Measurements from ENCODE around the gene UCMA.
"Not testable (repeated sequence)": the region's sequence is repeated elsewhere in the genome, so short reads cannot be mapped to it uniquely, and the experiment has no call there.

Gene UCMA

DNA sequence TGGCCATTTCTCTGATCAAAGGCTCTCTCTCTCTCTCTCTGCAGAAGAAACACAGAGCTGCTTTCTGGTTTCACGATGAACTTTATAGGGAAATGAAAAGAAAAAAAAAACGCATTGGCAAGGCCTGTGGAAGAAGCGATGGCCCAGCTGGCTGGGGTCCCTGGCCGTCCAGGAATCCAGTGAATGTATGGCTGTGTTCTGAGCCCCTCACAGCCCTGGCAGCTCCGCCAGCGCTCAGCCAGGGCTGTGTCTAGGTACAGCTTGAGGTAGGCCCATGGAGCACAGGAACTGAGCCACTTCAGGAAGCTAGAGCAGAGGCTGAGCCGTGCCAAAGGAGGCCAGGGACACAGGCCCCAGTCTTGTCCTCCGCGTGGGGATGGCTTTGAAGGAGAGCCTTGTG, 13.1 kb upstream of the UCMA start:
- TF ChIP-seq ZNF274 (IDR thresholded peaks at IDR 0.05; ENCODE audit: low read depth, low read length), result no peak
- no peak overlapping the region for H3K4me3 ChIP-seq (ENCODE audit: low read length)

DNA sequence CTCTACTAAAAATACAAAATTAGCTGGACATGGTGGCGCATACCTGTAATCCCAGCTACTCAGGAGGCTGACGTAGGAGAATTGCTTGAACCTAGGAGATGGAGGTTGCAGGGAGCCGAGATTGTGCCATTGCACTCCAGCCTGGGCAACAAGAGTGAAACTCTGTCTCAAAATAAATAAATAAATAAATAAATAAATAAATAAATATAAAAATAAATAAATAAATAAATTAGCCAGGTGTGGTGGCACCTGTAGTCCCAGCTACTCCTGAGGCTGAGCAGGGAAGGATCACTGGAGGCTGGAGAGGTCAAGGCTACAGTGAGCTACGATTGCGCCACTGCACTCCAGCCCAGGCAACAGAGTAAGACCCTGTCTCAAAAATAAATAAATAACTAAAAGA, 8.1 kb upstream of the UCMA start:
- H3K4me3 ChIP-seq (ENCODE audit: low read length), result not testable (repeated sequence)

DNA sequence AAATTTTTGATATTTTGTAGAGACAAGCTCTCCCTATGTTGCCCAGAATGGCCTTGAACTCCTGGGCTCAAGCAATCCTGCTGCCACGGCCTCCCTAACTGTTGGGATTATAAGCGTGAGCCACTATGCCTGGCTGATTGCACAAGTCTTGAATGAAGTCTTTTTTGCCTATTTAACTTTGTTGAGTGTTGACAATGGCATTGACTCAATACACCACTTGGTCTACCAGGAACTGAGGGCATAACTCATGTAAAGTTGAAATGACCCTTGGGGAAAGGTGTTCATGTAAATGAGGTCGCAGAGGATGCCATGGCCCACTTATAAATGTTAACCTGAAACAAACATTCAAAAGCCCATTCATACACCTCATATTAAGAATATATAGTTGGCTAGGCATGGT, 7.4 kb upstream of the UCMA start:
- no peak overlapping the region for H3K4me3 ChIP-seq (ENCODE audit: low read length)
- TF ChIP-seq ZNF274 (IDR thresholded peaks at IDR 0.05; ENCODE audit: low read depth, low read length), result no peak

DNA sequence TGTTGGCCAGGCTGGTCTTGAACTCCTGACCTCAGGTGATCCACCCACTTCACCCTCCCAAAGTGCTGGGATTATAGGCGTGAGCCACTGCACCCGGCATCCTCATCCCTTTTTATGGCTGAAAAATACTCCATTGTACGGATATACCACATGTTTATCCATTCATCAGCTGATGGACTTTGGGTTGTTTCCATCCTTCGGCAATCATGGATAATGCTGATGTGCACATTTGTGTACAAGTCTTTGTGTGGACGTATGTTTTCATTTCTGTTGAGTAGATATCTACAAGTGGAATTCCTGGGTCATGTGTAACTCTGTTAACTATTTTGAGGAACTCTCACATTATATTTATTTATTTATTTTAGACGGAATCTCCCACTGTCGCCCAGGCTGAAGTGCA, 5.7 kb upstream of the UCMA start:
- TF ChIP-seq ZNF274 (IDR thresholded peaks at IDR 0.05; ENCODE audit: low read depth, low read length), result no peak
- no peak overlapping the region for H3K4me3 ChIP-seq (ENCODE audit: low read length)

DNA sequence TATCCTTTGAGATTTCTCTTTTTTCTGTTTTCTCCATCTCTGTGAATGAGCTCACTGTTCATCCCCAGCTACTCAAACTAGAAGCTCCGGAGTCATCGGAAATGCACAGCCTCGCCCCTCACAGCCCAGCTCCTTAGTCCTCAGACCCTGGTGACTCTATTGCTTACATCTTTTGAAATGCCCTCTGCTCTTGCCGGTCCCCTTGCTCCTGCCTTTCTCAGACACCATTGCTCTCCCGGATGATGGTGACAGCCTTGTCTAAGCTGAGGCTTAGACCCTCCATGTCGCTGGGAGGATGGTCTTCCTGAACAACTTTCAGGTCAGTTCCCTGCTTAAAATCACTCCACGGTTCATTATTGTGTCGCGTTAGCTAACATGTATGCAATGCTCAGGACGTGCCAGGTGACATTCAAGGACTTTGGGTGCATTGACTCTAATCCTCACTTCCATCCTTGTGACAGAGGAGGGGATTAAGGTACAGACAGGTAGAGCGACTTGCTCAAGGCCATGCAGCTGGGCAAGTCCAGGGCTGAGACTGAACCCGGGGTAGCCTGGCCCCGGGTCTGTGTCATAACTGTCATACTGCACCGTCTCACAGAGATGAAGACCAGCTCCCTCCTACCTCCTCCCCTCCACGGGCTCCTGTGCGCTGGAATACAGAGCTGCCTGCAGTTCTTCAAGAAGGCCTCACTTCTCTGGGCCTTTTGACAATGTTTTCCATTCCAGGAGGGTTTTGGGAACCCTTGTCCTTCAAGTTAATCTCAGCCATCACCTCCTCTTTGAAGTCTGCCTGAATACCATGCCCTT, 4.3 kb upstream of the UCMA start:
- no peak overlapping the region for H3K4me3 ChIP-seq (ENCODE audit: low read length)
- TF ChIP-seq ZNF274 (IDR thresholded peaks at IDR 0.05; ENCODE audit: low read depth, low read length), result no peak

DNA sequence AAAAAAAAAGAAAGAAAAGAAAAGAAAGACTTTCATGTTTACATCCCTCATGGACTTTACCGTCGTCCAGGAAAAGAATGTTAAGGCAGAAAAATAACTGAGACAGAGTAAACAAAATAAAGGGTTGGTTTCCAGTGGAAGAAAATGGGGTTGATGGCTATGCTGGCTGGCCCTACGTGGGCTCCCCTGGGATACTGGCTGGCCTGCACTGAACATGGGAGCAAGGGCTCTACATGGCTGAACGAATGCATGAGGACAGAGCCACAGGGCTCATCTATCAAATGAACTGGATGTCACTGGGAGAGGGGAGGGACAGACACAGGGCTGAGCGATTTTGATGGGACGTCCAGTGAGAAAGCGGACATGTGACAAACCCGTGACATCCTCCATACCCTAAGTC, 2.5 kb upstream of the UCMA start:
- no peak overlapping the region for H3K4me3 ChIP-seq (ENCODE audit: low read length)
- no peak for TF ChIP-seq ZNF274 (IDR thresholded peaks at IDR 0.05; ENCODE audit: low read depth, low read length)

DNA sequence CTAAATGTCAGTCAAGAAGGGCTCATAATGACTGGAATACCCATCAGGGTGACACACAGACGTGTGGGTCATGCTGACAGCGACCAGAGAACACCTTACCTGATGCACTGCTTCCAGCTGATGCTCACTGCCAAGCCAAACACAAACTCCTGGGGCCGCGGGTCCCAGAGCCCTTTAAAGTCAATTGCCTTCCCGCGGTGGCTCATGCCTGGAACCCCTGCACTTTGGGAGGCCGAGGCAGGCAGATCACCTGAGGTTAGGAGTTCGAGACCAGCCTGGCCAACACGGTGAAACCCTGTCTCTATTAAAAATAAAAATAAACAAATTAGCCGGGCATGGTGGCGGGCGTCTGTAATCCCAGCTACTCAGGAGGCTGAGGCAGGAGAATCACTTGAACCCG, 562 bp upstream of the UCMA start:
- H3K4me3 ChIP-seq (ENCODE audit: low read length), result not testable (repeated sequence)

DNA sequence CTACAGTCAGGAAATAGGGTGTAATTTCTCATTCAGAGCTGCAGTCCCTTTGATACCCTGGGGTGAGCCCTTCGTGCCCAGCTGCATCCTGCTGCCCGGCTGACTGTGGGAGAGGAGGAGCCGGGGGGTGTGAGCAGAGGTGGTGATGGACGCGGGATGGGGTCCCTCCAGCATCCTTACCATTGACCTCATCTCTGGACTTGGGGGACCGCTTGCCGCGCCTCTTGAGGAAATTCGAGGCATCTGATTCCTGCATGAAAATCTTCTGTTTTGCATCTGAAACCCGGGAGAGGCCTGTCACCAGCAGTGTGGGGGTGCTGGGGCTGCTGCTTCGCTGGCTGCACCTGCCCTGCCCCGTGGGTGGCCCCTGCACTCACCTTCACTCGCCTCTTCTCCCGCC, 816 bp downstream of the UCMA start:
- no peak overlapping the region for H3K4me3 ChIP-seq (ENCODE audit: low read length)
- TF ChIP-seq ZNF274 (IDR thresholded peaks at IDR 0.05; ENCODE audit: low read depth, low read length), result no peak

DNA sequence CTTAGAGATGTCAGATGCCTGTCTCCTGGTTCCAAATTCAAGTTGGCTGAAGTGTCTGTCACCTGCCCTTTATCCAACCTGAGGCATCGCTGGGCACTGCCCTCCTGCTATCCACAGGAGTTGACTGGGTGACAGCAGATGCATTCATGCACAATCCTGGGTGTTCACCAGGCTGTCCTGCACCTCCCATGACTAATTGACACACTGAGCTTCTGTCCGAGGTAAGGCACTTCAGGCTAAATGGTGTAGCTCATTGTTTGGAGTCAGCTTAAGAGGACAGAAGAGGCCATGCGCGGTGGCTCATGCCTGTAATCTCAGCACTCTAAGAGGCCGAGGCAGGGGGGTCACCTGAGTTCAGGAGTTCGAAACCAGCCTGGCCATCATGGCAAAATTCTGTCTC, 2.4 kb downstream of the UCMA start:
- TF ChIP-seq ZNF274 (IDR thresholded peaks at IDR 0.05; ENCODE audit: low read depth, low read length), result no peak
- no peak overlapping the region for H3K4me3 ChIP-seq (ENCODE audit: low read length)

DNA sequence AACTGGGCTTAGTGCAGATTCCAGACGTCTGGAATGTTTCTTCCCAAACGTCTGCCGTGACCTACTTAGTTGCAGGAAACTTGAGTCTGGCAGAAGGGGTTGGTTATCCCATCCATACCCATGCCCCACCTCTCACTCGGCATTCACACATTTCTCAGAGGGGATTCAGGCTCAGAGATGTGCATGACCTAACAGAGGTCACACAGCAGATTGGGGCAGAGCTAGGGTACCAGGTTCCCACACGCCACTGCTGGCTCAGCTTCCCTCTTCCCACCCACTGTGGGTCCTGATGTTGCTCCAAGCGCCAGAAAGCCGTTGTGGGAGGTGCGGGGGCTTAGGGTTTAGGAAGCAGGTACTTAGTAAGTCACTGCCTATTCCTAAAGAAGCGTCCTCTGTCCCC, 3.0 kb downstream of the UCMA start:
- no peak overlapping the region for H3K4me3 ChIP-seq (ENCODE audit: low read length)
- TF ChIP-seq ZNF274 (IDR thresholded peaks at IDR 0.05; ENCODE audit: low read depth, low read length), result no peak

DNA sequence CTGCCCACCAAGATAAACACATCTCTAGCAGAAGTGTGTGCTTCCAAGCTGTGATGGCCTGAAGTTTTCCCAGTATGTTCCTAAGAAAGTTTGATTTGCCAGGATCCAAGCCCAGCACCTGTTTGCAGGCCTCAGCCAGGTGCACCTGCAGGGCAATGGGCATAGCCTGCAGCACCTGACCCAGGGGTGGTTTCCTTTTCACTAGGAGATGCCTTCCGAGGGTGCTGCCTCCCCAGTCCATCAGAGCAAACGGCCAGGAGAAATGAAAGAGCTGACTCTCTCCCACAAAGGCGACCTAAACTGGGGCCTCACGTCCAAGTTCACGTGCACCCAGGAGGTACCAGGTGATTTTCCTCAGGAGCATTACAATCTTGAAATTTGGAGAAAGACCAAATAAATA, 7.1 kb downstream of the UCMA start:
- TF ChIP-seq ZNF274 (IDR thresholded peaks at IDR 0.05; ENCODE audit: low read depth, low read length), result no peak
- no peak overlapping the region for H3K4me3 ChIP-seq (ENCODE audit: low read length)

DNA sequence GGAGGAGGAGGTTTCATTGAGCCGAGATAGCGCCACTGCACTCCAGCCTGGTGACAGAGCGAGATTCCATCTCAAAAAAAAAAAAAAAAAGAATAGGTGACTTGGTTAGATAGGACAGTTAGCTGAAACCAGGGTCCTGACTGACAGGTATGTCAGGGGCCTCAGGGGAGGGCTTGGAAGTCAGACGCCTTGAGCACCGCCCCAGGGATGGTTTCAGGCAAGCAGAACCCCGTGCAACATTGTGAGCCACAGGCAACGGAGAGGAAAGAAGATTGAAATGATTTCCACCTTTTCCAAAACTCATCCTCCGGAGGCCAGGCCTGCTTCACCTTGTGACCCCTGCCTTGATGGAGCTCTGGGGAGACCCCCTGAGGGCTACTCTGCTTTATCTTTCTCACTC, 8.6 kb downstream of the UCMA start:
- no peak for TF ChIP-seq ZNF274 (IDR thresholded peaks at IDR 0.05; ENCODE audit: low read depth, low read length)
- H3K4me3 ChIP-seq (ENCODE audit: low read length), result no peak overlapping the region

DNA sequence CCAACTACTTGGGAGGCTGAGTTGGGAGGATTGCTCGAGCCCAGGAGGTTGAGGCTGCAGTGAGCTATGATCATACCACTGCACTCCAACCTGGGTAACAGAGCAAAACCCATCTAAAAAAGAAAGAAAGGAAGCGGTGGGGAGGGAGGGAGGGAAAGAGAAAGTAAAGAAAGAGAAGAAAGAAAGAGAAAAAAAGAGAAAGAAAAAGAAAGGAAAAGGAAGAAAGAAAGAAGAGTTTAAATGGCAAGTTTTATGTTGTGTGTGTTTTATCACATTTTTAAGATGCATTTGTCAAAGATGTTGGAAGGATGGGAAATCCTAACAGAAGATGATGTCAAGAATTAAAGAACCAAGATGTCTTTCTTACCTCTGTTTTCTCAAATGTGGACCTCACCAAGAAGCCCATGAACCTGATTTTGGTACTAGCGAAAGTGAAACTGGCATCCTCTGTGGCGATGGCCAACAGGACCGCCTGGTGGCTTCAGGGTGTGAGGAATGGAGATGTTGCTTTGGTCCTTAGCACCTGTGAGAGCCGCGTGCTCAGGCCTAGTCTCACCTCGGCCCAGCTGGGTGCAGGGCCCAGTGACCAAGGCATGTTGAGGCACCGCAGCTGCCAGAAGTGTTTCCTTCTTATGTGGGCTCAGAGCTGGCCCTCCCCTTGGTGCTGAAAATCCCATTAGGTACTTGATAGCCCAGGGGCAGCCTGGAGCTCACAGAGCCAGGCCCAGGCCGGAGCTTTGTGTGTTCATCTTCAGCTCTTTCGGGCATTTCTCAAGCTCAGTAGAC, 9.8 kb downstream of the UCMA start:
- H3K4me3 ChIP-seq (ENCODE audit: low read length), result no peak overlapping the region
- no peak for TF ChIP-seq ZNF274 (IDR thresholded peaks at IDR 0.05; ENCODE audit: low read depth, low read length)

DNA sequence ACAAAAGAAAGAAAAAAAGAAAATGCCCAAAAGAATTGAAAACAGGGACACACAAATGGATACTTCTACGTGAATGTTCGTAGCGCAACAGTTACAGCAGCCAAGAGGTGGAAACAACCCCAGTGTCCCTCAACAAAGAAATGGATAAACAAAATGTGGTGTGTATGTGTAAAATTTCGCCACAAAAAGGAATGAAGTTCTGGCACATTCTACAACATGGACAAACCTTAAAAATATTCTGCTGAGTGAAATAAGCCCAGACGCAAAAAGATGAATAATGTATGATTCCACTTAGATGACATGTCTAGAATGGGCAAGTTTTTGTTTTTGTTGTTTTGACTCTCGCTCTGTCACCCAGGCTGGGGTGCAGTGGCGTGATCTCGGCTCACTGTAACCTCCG, 10.9 kb downstream of the UCMA start:
- no peak for TF ChIP-seq ZNF274 (IDR thresholded peaks at IDR 0.05; ENCODE audit: low read depth, low read length)
- H3K4me3 ChIP-seq (ENCODE audit: low read length), result no peak overlapping the region

DNA sequence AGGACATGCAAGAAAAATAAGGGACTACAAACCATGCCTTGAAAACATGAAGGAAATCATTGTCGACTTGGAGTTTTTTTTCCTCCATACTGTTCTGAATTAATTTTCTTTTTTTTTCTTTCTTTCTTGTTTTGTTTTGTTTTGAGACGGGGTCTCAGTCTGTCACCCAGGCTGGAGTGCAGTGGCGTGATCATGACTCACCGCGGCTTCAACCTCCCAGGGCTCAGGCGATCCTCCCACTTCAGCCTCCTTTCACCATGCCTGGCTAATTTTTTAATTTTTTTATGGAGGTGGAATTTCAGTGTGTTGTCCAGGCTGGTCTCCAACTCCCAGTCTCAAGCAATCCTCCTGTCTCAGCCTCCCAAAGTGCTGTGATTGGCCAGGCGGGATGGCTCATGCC, 11.6 kb downstream of the UCMA start:
- no peak overlapping the region for H3K4me3 ChIP-seq (ENCODE audit: low read length)
- TF ChIP-seq ZNF274 (IDR thresholded peaks at IDR 0.05; ENCODE audit: low read depth, low read length), result no peak

Data from GM08714 (cell line).